Spinal cord (tissue), 10 donors: ENCODE data around the gene RAB3C. TPM values are rescaled to one million over a fixed set of nuclear protein-coding genes. Genes with fewer than 3 reads are reported as not detected.

Experiments
- DNase-seq, 6 donors: peaks; one replicate each; pipeline versions ENCODE4 v3.0.0 to v3.0.0-alpha.2; 2013 to 2015; ENCODE audit warnings: low spot score in 6 of 6, low read depth in 4 of 6
- H3K27ac ChIP-seq: one replicate; pipeline ENCODE4 v1.5.1; 2013; ENCODE audit warnings: low read depth, low read length, control low read depth
- H3K27me3 ChIP-seq: one replicate; pipeline ENCODE4 v1.6.1; 2013; ENCODE audit warnings: low read length; ENCODE audit not compliant: control insufficient read depth, insufficient read depth
- H3K36me3 ChIP-seq: one replicate; pipeline ENCODE4 v1.6.1; 2013; ENCODE audit warnings: low read length; ENCODE audit not compliant: control insufficient read depth, insufficient read depth
- H3K4me1 ChIP-seq: one replicate; pipeline ENCODE4 v1.6.1; 2013; ENCODE audit warnings: low read length; ENCODE audit not compliant: control insufficient read depth, insufficient read depth
- H3K4me3 ChIP-seq: one replicate; pipeline ENCODE4 v1.5.1; 2013; ENCODE audit warnings: low read depth, low read length, control low read depth
- H3K9me3 ChIP-seq: one replicate; pipeline ENCODE4 v1.6.1; 2013; ENCODE audit warnings: low read length; ENCODE audit not compliant: control insufficient read depth, insufficient read depth
- WGBS: methylation state at CpG from one replicate; pipeline ENCODE4 v1.1.5; 2013; ENCODE audit warnings: missing lambda C conversion rate; ENCODE audit not compliant: insufficient coverage; 5-methylcytosine and 5-hydroxymethylcytosine counted together
- polyA plus RNA-seq, 2 donors: library from polyadenylated mRNA; unstranded; fragments of 120-200 nt; gene quantifications; one replicate each; pipeline ENCODE4 v1.2.1, GENCODE V29; 2013; ENCODE audit not compliant: insufficient read length in 2 of 2
- total RNA-seq, 2 donors: library from RNA; depleted of rRNA in 1 of 2; stranded (reverse); fragments of 120-200 nt in 1 of 2; fragments of >200 nt in 1 of 2; gene quantifications; one replicate each; pipeline versions ENCODE4 v1.2.3 to v1.2.4, GENCODE V29; 2013 to 2014
- donor health status: healthy.

RAB3C gene
- total and polyA plus RNA-seq, 4 donors = 25.0 to 115 (median 61.8) TPM

- WGBS = 100% methylated on average over 3 of the region's 5 CpGs
- H3K4me3 ChIP-seq = no peak overlapping the region
- no peak for DNase-seq
These were observed 129.1 kb downstream of the RAB3C start for GRCh38 chr5:58711965-58712364.

GRCh38 chr5:58714046-58714445, 131.2 kb downstream of the RAB3C start:
- no peaks in the 10 kb centered on the region for H3K36me3 ChIP-seq
- DNase-seq = no peak
- no peaks in the 10 kb centered on the region for H3K4me1 ChIP-seq
- H3K27ac ChIP-seq = no peak overlapping the region
- no peak overlapping the region for H3K4me3 ChIP-seq
- no peaks in the 10 kb centered on the region for H3K9me3 ChIP-seq
- H3K27me3 ChIP-seq = no peaks in the 10 kb centered on the region
- whole genome bisulfite sequencing = no CpG with 5 or more reads among the region's 1 CpG

More at GRCh38 chr5:58711965-58712364, 129.1 kb downstream of the RAB3C start:
- H3K27me3 ChIP-seq = no peaks in the 10 kb centered on the region
- no peaks in the 10 kb centered on the region for H3K4me1 ChIP-seq
- H3K9me3 ChIP-seq = no peaks in the 10 kb centered on the region
- no peak overlapping the region for H3K27ac ChIP-seq
- no peaks in the 10 kb centered on the region for H3K36me3 ChIP-seq

GRCh38 chr5:58715997-58716656, 133.3 kb downstream of the RAB3C start:
- Histone ChIP-seq H3K27ac (no peak overlapping the region), H3K9me3 (no peaks in the 10 kb centered on the region), H3K4me3 (no peak overlapping the region), H3K27me3 (no peaks in the 10 kb centered on the region), H3K36me3 (no peaks in the 10 kb centered on the region), H3K4me1 (no peaks in the 10 kb centered on the region)
- no CpG with 5 or more reads among the region's 2 CpGs for whole genome bisulfite sequencing
- no peak for DNase-seq

- Histone ChIP-seq H3K4me1 (no peaks in the 10 kb centered on the region), H3K36me3 (no peaks in the 10 kb centered on the region), H3K9me3 (no peaks in the 10 kb centered on the region), H3K4me3 (no peak overlapping the region), H3K27ac (no peak overlapping the region), H3K27me3 (no peaks in the 10 kb centered on the region)
- no peak for DNase-seq
- WGBS = 86% methylated on average over 1 of the region's 5 CpGs
These were observed 133.8 kb downstream of the RAB3C start for GRCh38 chr5:58716713-58717112.

GRCh38 chr5:58717303-58718007, 134.6 kb downstream of the RAB3C start:
- WGBS = 54% methylated on average over 4 of the region's 5 CpGs
- Histone ChIP-seq H3K27me3 (no peaks in the 10 kb centered on the region), H3K9me3 (no peaks in the 10 kb centered on the region), H3K27ac (no peak overlapping the region), H3K4me3 (no peak overlapping the region), H3K36me3 (no peaks in the 10 kb centered on the region), H3K4me1 (no peaks in the 10 kb centered on the region)
- DNase-seq = peak in 1 of 6 donors; percentile 52

GRCh38 chr5:58718269-58718978, 135.5 kb downstream of the RAB3C start:
- DNase-seq = peak in 2 of 6 donors; percentile 26 to 71
- no peak overlapping the region for H3K4me3 ChIP-seq
- no peaks in the 10 kb centered on the region for H3K27me3 ChIP-seq
- H3K9me3 ChIP-seq = no peaks in the 10 kb centered on the region
- no peak overlapping the region for H3K27ac ChIP-seq
- no peaks in the 10 kb centered on the region for H3K36me3 ChIP-seq
- no peaks in the 10 kb centered on the region for H3K4me1 ChIP-seq
- WGBS = no CpG with 5 or more reads among the region's 2 CpGs

GRCh38 chr5:58722160-58722559, 139.3 kb downstream of the RAB3C start:
- no peaks in the 10 kb centered on the region for H3K36me3 ChIP-seq
- no peak overlapping the region for H3K27ac ChIP-seq
- no CpG with 5 or more reads among the region's 1 CpG for WGBS

GRCh38 chr5:58724992-58725391, 142.1 kb downstream of the RAB3C start:
- peaks cover 4% of the 10 kb centered on the region for H3K9me3 ChIP-seq
- no peak for DNase-seq
- no CpG with 5 or more reads among the region's 2 CpGs for WGBS
- H3K27ac ChIP-seq = no peak overlapping the region
- no peaks in the 10 kb centered on the region for H3K36me3 ChIP-seq
- H3K4me1 ChIP-seq = no peaks in the 10 kb centered on the region
- no peak overlapping the region for H3K4me3 ChIP-seq
- H3K27me3 ChIP-seq = no peaks in the 10 kb centered on the region

More at GRCh38 chr5:58722160-58722559, 139.3 kb downstream of the RAB3C start:
- peaks cover 4% of the 10 kb centered on the region for H3K9me3 ChIP-seq
- H3K27me3 ChIP-seq = no peaks in the 10 kb centered on the region
- DNase-seq = no peak
- H3K4me3 ChIP-seq = no peak overlapping the region
- H3K4me1 ChIP-seq = no peaks in the 10 kb centered on the region

GRCh38 chr5:58731641-58732040, 148.8 kb downstream of the RAB3C start:
- Histone ChIP-seq H3K4me3 (no peak overlapping the region), H3K4me1 (no peaks in the 10 kb centered on the region), H3K9me3 (no peaks in the 10 kb centered on the region), H3K27ac (no peak overlapping the region), H3K27me3 (no peaks in the 10 kb centered on the region), H3K36me3 (no peaks in the 10 kb centered on the region)
- no peak for DNase-seq
- no CpG with 5 or more reads among the region's 1 CpG for WGBS
